B cell (primary cell): Measurements from ENCODE around the gene EXOSC10.

Experiments used
- CTCF ChIP-seq: fragments of 200-600 bp; IDR thresholded peaks from one replicate; pipeline ENCODE4 v1.8.0; 2022; ENCODE audit warnings: antibody characterized with exemption, mild to moderate bottlenecking
- EZH2 ChIP-seq: IDR thresholded peaks from 2 replicates; pipeline ENCODE4 v1.6.1; 2012; ENCODE audit warnings: borderline replicate concordance, low read depth, mild to moderate bottlenecking, moderate library complexity, low read length; ENCODE audit not compliant: insufficient read depth, poor library complexity, severe bottlenecking

- TF ChIP-seq CTCF = no peak
- TF ChIP-seq EZH2 = no peak
Observed at GRCh38 chr1:11042065-11042464, 57.6 kb downstream of the EXOSC10 start.
